AG08396 (cell line): ENCODE results near the gene PGM2L1.
"Not testable (repeated sequence)": the region's sequence is repeated elsewhere in the genome, so short reads cannot be mapped to it uniquely, and the experiment has no call there.

ENCODE experiments used
- DNase-seq: peaks from one replicate; pipeline ENCODE4 v3.0.0; 2012; ENCODE audit warnings: low spot score, mixed read lengths

PGM2L1 gene

DNA sequence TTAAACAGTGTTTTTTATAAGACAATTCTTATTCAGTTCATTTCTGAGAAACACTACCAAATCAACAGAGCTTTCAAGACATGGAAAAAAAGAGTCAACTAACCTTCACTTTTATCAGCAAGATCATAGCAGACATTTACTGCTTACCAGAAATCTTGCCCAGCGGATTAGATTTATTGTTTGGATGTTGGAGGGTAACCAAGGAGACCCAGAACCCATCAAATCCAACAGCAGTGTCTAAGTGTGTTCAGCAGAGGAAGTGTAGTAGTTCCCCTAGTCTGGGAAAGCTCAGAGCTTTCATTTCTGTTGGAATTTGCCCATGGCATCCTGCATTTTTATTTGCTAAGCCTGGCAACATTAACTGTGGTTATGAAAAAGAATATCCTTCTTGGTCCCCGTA, 2.4 kb upstream of the PGM2L1 start:
- no peak for DNase-seq

DNA sequence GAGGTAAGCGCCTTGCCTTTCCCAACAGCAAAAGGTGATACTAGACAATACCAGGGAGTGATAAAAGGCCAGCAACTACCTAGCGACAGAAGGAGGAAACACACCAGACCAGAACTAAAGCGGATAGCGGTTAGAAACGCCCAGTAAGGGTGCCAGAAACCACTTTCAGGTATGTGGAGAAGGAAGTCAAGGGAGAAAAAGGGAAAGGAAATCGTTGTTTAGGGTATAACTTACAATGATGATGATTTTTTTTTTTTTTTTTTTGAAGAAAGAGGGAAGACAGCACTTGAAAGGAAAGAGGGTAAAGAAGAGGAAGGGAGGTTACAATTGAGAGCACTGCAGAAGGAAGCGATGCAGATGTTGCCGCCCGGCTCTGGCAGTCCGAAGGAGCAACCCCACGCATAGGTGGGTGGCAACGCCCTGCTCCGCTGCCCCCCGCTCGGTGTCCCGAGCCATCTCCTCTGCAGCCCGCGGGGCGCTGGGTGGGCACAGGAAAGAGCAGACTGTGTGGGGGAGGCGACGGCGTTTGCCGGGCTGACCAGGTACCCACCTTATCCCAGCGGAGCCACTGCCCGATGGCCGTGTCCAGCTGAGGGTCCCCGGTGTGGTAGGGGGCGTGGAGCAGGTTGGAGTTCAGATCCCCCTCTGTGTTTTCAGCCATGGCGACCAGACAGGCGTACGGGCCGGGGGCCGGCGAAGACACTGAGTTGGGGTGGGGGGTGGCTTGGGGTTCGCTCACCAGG, 561 bp downstream of the PGM2L1 start:
- peak; percentile 32 for DNase-seq

DNA sequence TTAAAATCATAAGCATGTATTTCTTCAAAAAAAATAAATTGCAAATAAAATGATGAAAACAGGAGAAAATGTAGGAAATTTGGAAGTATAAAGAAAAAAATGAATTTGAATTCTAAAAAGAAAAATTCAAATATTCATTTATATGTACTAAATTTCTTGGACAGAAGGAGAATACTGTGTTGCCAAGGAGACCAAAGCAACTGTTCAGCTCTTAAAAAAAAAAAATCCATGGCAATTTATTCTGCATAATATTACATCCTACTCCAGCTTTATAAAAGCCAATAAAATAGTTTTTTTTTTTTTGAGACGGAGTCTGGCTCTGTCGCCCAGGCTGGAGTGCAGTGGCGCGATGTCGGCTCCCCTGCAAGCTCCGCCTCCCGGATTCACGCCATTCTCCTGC, 6.0 kb downstream of the PGM2L1 start:
- no peak for DNase-seq

DNA sequence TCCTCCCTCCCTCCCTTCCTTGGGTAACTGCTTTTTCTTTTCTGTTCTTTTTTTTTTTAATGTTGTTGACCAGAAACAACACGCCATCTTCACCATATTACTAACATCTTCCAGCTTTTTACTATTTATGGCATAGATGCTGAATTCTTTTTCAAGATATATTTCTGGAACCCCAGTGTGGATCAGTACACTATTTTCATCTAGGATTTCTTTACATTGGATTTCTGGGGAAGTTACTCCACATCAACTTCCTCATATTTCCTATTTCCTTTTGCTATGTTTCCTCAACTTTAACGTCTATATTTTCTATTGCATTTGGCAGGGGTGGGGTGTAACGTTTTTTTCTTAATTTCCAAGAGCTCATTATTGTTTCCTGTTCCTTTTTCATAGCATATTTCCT, 7.0 kb downstream of the PGM2L1 start:
- DNase-seq, result no peak

DNA sequence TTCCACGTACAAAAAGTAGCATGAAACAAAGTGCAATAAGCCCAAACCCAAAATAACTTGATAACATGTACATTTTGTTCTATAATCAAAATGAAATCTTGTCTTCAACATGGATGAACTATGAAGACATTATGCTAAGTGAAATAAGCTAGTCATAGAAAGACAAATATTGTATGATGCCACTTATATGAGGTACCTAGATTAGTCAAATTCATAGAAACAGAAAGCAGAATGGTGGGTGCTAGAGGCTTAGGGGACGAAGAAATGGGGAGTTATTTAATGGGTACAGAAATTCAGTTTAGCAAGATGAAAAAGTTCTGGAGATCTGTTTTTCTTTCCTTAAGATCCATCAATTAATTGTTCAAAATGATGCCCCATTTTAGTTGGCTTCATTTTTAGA, 7.5 kb downstream of the PGM2L1 start:
- no peak for DNase-seq

DNA sequence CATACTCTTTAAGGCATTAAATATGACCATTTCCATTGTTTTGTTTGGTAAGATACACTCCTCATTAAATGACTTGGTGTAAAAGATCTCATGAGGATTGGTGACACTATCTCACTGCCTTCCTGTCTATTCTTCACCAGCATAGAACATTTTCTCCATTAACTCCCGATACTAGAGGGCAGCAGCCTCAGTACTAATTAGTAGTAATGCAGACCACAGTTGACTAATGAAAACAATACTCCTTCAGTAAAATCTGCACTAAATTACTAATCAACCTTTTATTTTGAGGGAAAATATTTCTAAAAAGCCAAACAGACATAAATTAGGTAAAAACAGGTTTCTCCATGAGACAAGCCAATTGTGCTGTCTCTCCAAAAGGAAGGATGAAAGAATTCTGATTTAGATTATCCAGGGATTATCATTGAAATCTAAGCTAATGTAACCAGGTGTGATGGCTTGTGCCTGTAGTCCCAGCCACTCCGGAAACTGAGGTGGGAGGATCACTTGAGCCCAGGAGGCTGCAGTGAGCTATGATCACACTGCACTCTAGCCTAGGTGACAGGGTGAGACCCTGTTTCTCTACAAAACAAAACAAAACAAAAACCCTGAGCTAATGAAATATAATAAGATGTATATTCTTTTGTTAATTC, 9.4 kb downstream of the PGM2L1 start:
- peak; percentile 32 for DNase-seq

DNA sequence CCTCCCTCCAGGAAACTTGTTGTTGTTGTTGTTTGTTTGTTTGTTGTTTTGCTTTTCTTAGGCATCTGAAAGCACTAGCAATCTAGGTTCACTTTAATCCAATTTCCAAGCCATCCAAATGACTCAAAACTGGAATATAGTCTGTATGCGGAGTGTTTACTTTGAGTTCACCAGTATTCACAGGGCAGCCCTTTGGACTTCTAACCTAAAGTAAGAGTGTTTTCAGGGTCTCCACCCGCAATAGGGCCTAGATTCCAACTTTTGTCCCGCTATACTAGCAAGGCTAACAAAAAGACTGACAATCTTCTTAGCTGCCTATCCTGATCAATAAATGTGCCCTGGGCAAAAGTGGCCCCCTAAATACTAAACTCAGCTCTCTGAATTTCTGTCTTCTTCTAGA, 13.6 kb downstream of the PGM2L1 start:
- no peak for DNase-seq

DNA sequence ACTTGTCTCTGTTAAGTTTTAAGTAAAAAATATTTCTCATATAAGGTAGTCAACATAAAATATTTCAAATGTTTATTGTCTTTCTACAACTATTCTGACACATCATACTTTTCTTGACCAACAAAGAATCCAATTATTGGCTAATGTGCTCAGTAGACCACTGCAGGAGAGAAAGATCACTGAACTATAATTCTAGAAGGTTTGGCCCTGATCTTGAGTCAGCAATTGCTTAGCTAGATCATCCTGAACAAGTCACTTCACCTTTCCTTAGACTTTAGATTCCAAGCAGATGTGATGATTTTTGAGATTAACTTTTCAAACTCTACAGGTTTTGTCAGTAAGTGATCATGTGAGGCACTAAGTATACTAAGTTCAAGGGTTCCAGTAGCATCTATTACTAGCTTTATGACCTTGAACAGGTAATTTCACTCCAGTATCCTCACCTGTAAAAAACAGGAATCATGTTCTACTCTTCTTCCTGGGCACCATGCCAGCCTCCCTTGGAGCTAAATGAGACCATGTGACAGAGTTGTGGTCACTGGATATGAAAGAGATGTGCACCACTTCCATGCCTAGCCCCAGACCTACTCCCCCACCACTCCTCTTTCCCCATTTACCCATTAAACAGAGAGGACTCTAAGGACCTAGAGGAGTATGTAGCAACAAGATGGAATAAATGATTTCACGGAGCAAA, 17.3 kb downstream of the PGM2L1 start:
- no peak for DNase-seq

DNA sequence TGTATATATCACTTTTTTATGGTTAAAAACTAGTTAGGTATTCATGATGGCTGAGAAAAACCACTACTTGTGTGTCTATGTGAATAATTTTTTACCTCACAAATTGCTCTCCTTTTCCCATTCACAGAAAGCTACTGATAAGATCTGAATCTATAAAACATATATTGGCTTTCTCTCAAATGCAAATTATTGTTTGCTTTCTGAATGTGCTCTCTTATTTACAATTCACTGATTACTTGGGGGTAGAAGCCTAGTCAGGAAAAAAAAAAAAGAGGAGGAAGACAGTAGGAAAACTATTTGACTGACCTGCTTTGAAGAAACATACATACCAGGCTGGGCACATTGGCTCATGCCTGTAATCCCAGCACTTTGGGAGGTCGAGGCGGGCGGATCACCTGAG, 20.5 kb downstream of the PGM2L1 start:
- DNase-seq, result no peak

DNA sequence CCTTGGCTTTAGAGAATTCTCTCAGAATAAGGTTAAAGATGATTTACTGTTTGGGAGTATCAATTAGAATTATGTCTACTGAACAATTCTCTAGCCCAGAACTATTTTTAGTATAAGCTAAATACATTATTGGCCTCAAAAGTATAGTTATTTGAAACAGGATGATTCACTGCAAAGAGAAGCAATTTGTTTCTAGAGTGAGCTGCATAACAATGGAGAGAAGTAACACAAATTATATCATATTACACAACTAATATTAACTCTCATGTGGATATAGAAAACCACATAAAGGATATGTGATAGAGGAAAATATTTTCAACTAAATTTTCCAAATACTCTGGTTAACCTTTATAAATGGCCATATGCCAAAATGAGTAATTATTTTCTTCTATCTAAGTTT, 24.9 kb downstream of the PGM2L1 start:
- no peak for DNase-seq

DNA sequence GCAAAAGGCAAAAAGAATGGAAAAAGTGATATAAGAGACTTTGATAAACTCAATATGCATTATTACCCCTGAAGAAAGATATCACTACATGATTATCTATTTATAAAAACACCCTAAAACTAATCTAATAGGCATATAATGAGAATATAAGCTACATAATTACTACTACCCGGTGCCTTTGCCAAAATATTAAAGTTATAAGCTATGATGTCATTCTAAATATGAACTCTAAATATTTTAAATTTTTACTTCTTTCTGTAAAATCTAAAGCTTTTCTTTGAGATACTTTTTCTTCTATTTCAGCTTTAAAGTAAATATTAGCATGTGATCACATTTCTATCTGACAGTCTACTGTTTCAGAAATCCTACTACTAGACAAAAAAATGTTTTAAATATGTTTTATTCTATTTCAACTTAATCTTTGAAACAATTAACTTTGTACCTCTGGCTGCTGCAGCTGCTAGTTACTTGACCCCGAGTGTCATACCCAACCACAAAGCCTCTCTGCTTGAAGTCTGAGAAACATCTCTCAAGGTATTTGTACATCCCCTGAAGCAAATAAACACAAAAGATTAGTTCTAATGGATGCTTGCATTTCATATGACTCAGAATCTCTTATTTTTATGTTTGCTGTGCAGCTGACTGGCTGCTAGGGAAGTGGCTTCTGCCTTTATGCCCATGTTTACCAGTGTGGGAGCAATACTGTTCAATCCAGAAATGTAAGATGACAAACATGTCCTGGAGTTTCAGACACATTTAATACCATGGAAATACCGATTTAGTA, 26.8 kb downstream of the PGM2L1 start:
- peak; percentile 8 for DNase-seq

DNA sequence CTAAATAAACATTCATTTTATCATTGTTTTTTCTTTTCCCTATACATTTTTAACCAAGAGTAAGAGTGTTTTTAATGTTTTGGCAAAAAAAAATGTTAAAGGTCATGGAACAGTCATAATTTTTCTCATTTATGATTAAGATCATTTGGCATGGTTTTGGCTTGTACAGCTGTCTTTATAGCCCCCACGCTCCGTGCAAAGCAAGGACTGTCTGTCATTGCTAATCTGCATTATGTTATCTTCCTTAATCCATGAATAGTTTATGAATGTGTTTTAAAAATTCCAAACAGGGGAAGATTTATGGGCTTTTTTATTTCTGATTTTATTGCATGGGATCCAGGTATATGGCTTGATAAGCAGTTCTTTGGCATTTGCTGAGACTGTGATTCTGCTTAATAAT, 28.1 kb downstream of the PGM2L1 start:
- no peak for DNase-seq

DNA sequence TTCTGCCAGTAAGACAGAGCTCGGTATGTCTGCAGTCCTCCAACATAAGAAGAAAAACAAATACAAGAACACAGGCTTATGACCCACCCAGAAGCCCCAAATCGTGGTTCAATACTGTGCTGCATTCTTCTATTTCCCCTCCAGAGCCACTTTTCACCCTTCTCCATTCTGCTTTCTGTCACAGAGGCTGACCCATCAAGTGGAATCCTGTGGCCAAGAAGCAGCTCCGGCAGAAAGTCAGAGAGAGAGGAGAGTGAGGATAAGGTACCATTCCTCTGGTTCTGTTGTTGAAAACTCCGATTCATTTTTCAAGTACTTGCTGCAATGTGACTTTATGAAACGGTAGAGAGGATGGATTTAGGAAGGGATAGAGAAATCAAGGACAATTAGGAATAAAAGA, 30.4 kb downstream of the PGM2L1 start:
- DNase-seq, result no peak

DNA sequence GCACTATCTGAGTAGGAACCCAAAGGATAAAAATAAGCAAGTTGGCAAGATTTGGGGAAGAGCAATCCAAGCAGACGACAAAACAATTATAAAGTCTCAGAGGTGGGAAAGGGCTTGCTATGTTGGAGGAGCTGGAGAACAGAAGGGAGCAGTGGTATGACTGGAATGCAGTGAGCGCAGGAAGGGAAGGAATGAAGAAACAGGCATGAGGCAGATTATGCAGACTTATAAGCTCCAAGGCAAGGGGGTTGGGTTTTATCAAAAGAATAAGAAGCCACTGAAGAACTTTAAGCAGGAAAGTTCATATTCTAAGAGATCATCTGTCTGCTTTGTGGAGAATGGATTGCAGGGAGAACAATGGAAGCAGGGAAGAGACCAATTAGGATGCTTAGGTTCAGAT, 31.7 kb downstream of the PGM2L1 start:
- peak; percentile 69 for DNase-seq

DNA sequence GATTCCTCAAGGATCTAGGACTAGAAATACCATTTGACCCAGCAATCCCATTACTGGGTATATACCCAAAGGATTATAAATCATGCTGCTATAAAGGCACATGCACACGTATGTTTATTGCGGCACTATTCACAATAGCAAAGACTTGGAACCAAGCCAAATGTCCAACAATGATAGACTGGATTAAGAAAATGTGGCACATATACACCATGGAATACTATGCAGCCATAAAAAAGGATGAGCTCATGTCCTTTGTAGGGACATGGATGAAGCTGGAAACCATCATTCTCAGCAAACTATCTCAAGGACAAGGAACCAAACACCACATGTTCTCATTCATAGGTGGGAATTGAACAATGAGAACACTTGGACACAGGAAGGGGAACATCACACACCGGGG, 32.4 kb downstream of the PGM2L1 start:
- not testable (repeated sequence) for DNase-seq

DNA sequence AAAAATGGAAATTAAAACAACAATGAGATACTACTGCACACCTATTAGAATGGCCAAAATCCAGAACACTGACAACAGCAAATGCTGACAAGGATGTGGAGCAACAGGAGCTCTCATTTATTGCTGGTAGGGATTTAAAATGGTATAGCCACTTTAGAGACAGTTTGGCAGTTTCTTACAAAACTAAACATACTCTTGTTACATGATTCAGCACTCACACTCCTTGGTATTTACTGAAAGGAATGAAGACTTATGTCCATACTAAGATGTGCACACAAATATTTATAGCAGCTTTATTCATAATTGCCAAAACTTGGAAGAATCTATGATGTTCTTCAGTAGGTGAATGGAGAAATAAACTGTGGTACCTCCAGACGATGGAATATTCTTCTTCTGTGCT, 40.8 kb downstream of the PGM2L1 start:
- no peak for DNase-seq

DNA sequence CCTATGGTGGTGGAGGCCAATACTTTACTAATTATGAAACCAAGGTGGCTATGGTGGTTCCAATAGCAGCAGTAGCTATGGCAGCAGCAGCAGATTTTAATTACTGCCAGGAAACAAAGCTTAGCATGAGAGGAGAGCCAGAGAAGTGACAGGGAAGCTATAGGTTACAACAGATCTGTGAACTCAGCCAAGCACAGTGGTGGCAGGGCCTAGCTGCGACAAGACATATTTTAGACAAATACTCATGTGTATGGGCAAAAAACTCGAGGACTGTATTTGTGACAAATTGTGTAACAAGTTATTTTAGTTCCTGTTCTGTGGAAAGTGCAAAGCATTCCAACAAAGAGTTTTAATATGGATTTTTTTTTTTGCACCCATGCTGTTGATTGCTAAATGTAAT, 42.6 kb downstream of the PGM2L1 start:
- DNase-seq, result no peak

DNA sequence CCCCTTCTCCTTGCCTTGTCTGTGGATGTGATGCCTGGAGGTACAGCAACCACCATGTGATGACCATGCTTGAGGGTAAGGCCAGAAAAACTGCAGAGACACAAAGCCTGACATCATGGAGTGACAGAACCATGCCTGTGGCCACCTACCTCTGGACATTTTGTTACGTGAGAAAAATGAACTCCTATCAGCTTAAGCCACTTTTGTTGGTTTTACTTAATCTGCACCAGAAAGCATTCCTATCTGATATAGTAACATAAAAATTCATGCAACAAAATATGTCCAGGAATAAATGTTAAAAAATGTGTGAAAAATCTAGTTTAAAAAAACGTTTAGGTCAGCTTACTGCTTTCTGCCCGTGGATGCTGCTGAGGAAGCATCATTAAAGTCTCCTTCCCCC, 44.2 kb downstream of the PGM2L1 start:
- DNase-seq, result no peak

DNA sequence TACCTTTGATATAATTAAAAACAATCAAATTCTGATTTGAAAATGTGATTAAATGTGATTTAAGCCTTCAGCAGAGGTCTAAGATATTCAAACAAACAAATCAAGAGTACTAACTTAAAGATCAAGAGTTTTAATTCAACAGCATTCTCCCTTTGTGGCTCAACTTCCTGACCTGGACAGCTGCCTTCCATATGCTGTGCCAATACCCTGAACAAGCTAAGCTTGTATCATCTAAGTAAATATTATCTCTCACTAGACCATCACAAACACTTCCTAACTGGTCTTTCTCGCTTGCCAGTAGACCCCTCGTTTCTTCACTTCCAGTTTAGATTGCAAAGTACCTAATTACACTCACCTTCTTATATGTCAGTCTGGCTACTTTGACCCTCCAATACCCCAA, 50.9 kb downstream of the PGM2L1 start:
- no peak for DNase-seq

DNA sequence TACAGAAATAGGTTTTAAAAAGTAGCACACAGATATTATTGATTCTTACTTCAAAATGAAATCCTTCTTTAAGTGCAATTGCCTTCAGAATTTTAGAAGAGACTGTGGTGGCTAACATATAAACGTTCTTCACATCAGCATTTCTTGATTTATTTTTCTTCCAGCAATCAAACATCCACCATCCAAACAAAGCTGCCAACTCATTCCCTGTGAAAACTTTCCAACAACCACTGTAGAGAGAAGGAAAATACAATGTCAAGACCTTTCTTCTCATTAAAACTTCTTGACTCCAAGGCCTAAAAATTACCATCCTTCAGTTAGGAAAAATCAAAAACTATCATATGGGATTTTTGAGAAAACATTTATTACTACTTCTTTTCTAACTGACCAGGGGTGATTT, 52.8 kb downstream of the PGM2L1 start:
- DNase-seq, result no peak

DNA sequence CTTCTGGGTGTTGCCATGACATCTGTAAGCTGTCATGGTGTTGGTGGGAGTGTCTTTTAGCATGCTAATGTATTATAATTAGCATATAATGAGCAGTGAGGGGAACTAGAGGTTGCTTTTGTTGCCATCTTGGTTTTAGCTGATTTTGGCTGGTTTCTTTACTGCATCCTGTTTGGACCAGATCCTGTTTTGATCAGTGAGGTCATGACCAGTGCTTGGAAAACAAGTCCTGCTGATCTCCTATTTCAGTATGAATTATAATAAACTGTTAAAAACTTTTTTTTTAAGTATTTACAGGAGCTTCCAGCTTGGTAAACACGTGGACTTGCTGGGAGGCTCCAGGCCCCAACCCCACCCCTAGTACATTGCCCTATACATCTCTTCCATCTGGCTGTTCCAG, 56.3 kb downstream of the PGM2L1 start:
- DNase-seq, result no peak

DNA sequence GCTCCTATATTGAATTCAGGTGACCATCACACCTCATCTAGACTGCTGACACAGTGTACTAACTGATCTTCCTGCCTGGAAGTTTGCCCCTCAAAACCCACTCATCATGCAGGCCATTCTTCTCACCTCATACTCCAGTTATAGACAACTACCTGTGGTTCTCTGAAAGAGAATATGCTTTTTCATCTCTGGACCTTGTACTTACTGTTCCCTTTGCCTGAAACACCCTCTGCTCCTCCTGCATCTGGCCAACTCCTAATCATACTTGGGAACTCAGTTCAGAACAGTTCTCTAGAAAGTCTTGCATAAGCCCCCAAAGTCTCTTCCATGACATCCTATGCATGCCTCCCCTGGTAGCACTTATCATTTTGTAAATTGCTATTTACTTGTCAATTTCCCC, 58.6 kb downstream of the PGM2L1 start:
- DNase-seq, result no peak

DNA sequence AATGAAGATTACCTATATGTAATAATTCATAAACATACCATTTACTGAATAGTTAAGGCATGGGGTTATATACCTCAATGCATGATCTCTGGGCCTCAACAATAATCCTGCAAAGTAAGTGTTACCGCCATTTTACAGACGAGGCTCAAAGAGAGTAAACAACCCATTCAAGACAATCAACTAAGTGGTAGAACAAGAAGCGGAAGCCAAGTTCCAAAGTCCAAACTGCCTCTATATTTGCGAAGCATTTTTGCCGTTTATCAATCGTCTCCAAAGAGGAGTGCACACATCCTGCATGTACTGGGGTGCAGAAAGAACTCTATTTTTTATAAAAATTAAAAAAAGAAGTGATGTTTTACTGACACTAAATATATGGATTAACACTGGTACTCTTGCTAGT, 59.3 kb downstream of the PGM2L1 start:
- no peak for DNase-seq
